SU-DHL-6 (cell line): Measurements from ENCODE around the gene ARL13B.

Experiments
- H2AFZ ChIP-seq: fragments of 200-600 bp; sonication (generic); 2 replicates; pipeline ENCODE4 v1.6.1; 2014; ENCODE audit warnings: low read depth, mild to moderate bottlenecking, moderate library complexity, mixed read lengths, antibody characterized with exemption, low read length; ENCODE audit not compliant: severe bottlenecking
- H3F3A ChIP-seq: fragments of 200-600 bp; shearing (Covaris generic); 2 replicates; pipeline ENCODE4 v1.6.0; 2016; ENCODE audit warnings: antibody characterized with exemption, mild to moderate bottlenecking; ENCODE audit not compliant: insufficient read depth
- H3K27ac ChIP-seq: fragments of 200-600 bp; sonication (generic); 2 replicates; pipeline ENCODE4 v1.5.1; 2016; ENCODE audit warnings: low read depth, mild to moderate bottlenecking, low read length, moderate library complexity, mixed read lengths
- H3K27me3 ChIP-seq: fragments of 200-600 bp; sonication (generic), shearing (Covaris generic); 2 replicates; pipeline ENCODE4 v1.6.0; 2014; ENCODE audit warnings: mild to moderate bottlenecking, low read length
- H3K36me3 ChIP-seq: fragments of 200-600 bp; sonication (generic); 2 replicates; pipeline ENCODE4 v1.6.1; 2014; ENCODE audit warnings: mild to moderate bottlenecking, low read length, mixed read lengths
- H3K4me2 ChIP-seq: fragments of 300-600, 200-600 bp; shearing (Covaris generic), sonication (generic); 2 replicates; pipeline ENCODE4 v1.6.0; 2014; ENCODE audit warnings: low read length, low read depth, mild to moderate bottlenecking; ENCODE audit not compliant: poor library complexity, severe bottlenecking
- H3K4me3 ChIP-seq: fragments of 200-600 bp; sonication (generic); 2 replicates; pipeline ENCODE4 v1.5.1; 2014; ENCODE audit warnings: antibody characterized with exemption, low read length, mild to moderate bottlenecking, mixed read lengths; ENCODE audit not compliant: insufficient read depth, poor library complexity, severe bottlenecking
- H3K79me2 ChIP-seq: fragments of 200-600 bp; sonication (generic); 2 replicates; pipeline ENCODE4 v1.6.1; 2014; ENCODE audit warnings: mild to moderate bottlenecking, low read length, moderate library complexity; ENCODE audit not compliant: insufficient read depth
- H3K9ac ChIP-seq: fragments of 200-600 bp; sonication (generic); 2 replicates; pipeline ENCODE4 v1.7.0; 2014; ENCODE audit warnings: mild to moderate bottlenecking, low read length
- H3K9me2 ChIP-seq: fragments of 200-600 bp; sonication (generic); replicated peaks from 2 replicates; pipeline ENCODE4 v1.6.1; 2014; ENCODE audit warnings: low read length; ENCODE audit not compliant: insufficient read depth
- H3K9me3 ChIP-seq: fragments of 200-600 bp; sonication (generic); 2 replicates; pipeline ENCODE4 v1.6.1; 2014; ENCODE audit warnings: low read length, mixed read lengths; ENCODE audit not compliant: insufficient read depth
- H4K20me1 ChIP-seq: fragments of 200-600 bp; sonication (generic); 2 replicates; pipeline ENCODE4 v1.6.1; 2014; ENCODE audit warnings: low read depth, mild to moderate bottlenecking, antibody characterized with exemption, low read length, moderate library complexity, mixed read lengths
- CTCF ChIP-seq: fragments of 200-600 bp; sonication (generic); IDR thresholded peaks from one replicate; pipeline ENCODE4 v1.5.1; 2017; ENCODE audit warnings: antibody characterized with exemption, mild to moderate bottlenecking, low read length, moderate library complexity; ENCODE audit not compliant: insufficient read depth, poor library complexity, severe bottlenecking
- EZH2phosphoT487 ChIP-seq: fragments of 200-600 bp; sonication (generic), shearing (Covaris generic); conservative IDR thresholded peaks from 2 replicates; pipeline ENCODE4 v1.6.1; 2018; ENCODE audit warnings: mild to moderate bottlenecking, antibody characterized with exemption, low read length, moderate library complexity, mixed read lengths

ARL13B gene

DNA sequence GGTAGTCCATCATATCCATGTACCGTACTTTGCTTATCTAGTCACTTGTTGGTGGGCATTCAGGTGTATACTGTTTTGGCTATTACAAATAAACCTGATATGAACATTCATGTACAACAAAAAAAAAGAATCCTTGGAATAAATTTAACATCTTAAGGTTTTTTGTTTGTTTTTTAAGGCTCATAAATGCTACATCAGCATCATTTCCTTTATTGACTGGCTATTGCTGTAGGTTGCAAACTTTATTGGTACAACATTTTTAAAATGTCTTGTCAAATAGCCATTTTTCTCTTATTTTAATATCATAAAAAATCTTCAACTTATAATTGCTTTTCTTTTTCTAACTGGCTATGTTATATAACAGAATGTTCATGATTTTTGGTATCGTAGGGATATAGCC, 66.6 kb downstream of the ARL13B start:
- Histone ChIP-seq H3K36me3 (no peaks in the 10 kb centered on the region), H3K9ac (no peak overlapping the region), H3K79me2 (no peaks in the 10 kb centered on the region), H2AFZ (no peak overlapping the region), H3F3A (peaks cover 5% of the 10 kb centered on the region; the same call in 1 of the 2 replicates), H4K20me1 (no peaks in the 10 kb centered on the region), H3K9me3 (no peaks in the 10 kb centered on the region), H3K4me2 (no peak overlapping the region), H3K27me3 (no peaks in the 10 kb centered on the region), H3K9me2 (no peaks in the 10 kb centered on the region), H3K27ac (no peak overlapping the region), H3K4me3 (no peak overlapping the region)
- TF ChIP-seq CTCF (no peak), EZH2phosphoT487 (no peak)

- Histone ChIP-seq H4K20me1 (no peaks in the 10 kb centered on the region), H3K27ac (no peak overlapping the region), H3K36me3 (peaks cover 3% of the 10 kb centered on the region; the same call in 1 of the 2 replicates), H3K79me2 (no peaks in the 10 kb centered on the region), H3K4me2 (no peak overlapping the region), H3K4me3 (no peak overlapping the region), H3K9me3 (no peaks in the 10 kb centered on the region), H3K27me3 (no peaks in the 10 kb centered on the region), H3K9me2 (no peaks in the 10 kb centered on the region), H3K9ac (no peak overlapping the region), H2AFZ (no peak overlapping the region), H3F3A (no peaks in the 10 kb centered on the region; the same call in 1 of the 2 replicates)
- no peak for TF ChIP-seq EZH2phosphoT487
- TF ChIP-seq CTCF: no peak
Observed at GRCh38 chr3:94049267-94049666, 69.3 kb downstream of the ARL13B start.

GRCh38 chr3:94050546-94050945, 70.6 kb downstream of the ARL13B start:
- peaks cover 3% of the 10 kb centered on the region; the same call in 1 of the 2 replicates for H3K36me3 ChIP-seq
- no peaks in the 10 kb centered on the region for H3K9me3 ChIP-seq
- H3K4me3 ChIP-seq: no peak overlapping the region
- no peaks in the 10 kb centered on the region for H3K27me3 ChIP-seq
- H2AFZ ChIP-seq: no peak overlapping the region
- H3K9ac ChIP-seq: no peak overlapping the region
- no peaks in the 10 kb centered on the region for H4K20me1 ChIP-seq
- no peaks in the 10 kb centered on the region for H3K9me2 ChIP-seq
- no peak overlapping the region for H3K27ac ChIP-seq
- H3K79me2 ChIP-seq: no peaks in the 10 kb centered on the region
- H3F3A ChIP-seq: peaks cover 2% of the 10 kb centered on the region; the same call in 1 of the 2 replicates
- TF ChIP-seq CTCF: no peak
- no peak for TF ChIP-seq EZH2phosphoT487
- no peak overlapping the region for H3K4me2 ChIP-seq
